PC-9 (cell line): Measurements from ENCODE around the gene METTL15. TPM values are rescaled to one million over a fixed set of nuclear protein-coding genes. Genes with fewer than 3 reads are reported as not detected.

ENCODE experiments used
- BruUV-seq: library from RNA; stranded (reverse); fragments of 400-500 nt; replicated peaks from 2 replicates; lab custom pipeline; 2021; lab: Mats Ljungman, UMichigan
- CTCF ChIA-PET: fragments of 300-600 bp; sonication (Branson Sonifier 250); formaldehyde crosslinking; loops from one replicate; lab custom pipeline; 2022; ENCODE audit warnings: antibody characterized with exemption; lab: Charles Lee
- POLR2A ChIA-PET: fragments of 300-600 bp; sonication (Branson Sonifier 250); formaldehyde crosslinking; loops from one replicate; lab custom pipeline; 2022; ENCODE audit warnings: antibody characterized with exemption; ENCODE audit not compliant: unreplicated experiment; lab: Charles Lee
- DNase-seq, 2 experiments: peaks; one replicate each; pipeline versions ENCODE4 v3.0.0 to v3.0.0-alpha.2; 2015 to 2022; ENCODE audit warnings: mixed read lengths in 1 of 2
- H2AFZ ChIP-seq: fragments of 200-600 bp; sonication (generic); 2 replicates; pipeline ENCODE4 v1.8.1; 2017; ENCODE audit warnings: antibody characterized with exemption
- H3F3A ChIP-seq: fragments of 200-600 bp; sonication (generic); 2 replicates; pipeline ENCODE4 v1.8.1; 2017; ENCODE audit warnings: antibody characterized with exemption, mild to moderate bottlenecking, low read depth; ENCODE audit not compliant: insufficient read depth
- H3K27ac ChIP-seq: fragments of 200-600 bp; sonication (generic); 2 replicates; pipeline ENCODE4 v1.6.1; 2016; ENCODE audit warnings: mixed run types
- H3K27me3 ChIP-seq: fragments of 200-600 bp; sonication (generic); 2 replicates; pipeline ENCODE4 v1.6.1; 2016; ENCODE audit warnings: low read depth, mixed run types; ENCODE audit not compliant: insufficient read depth
- H3K36me3 ChIP-seq: fragments of 200-600 bp; sonication (generic); 2 replicates; pipeline ENCODE4 v1.6.1; 2016; ENCODE audit warnings: low read depth, mixed run types
- H3K4me1 ChIP-seq: fragments of 200-600 bp; sonication (generic); replicated peaks from 2 replicates; pipeline ENCODE4 v1.6.1; 2016; ENCODE audit warnings: mixed run types; ENCODE audit not compliant: insufficient read depth
- H3K4me2 ChIP-seq: fragments of 200-600 bp; sonication (generic); 2 replicates; pipeline ENCODE4 v1.6.1; 2017; ENCODE audit warnings: mixed run types
- H3K4me3 ChIP-seq: fragments of 200-600 bp; sonication (generic); 2 replicates; pipeline ENCODE4 v1.6.1; 2016; ENCODE audit warnings: mixed run types
- H3K79me2 ChIP-seq: fragments of 200-600 bp; sonication (generic); 2 replicates; pipeline ENCODE4 v1.6.1; 2017; ENCODE audit warnings: low read depth, mixed run types
- H3K9me2 ChIP-seq: fragments of 200-600 bp; sonication (generic); 2 replicates; pipeline ENCODE4 v1.8.1; 2017; ENCODE audit warnings: mild to moderate bottlenecking; ENCODE audit not compliant: insufficient read depth
- H3K9me3 ChIP-seq: fragments of 200-600 bp; sonication (generic); 2 replicates; pipeline ENCODE4 v1.8.1; 2016; ENCODE audit warnings: low read depth; ENCODE audit not compliant: insufficient read depth
- H4K20me1 ChIP-seq: fragments of 200-600 bp; sonication (generic); 2 replicates; pipeline ENCODE4 v1.8.1; 2017; ENCODE audit not compliant: insufficient read depth
- CTCF ChIP-seq: fragments of 200-600 bp; sonication (generic); conservative IDR thresholded peaks from 2 replicates; pipeline ENCODE4 v1.6.1; 2017; ENCODE audit warnings: mixed run types, antibody characterized with exemption, mild to moderate bottlenecking, moderate library complexity
- EZH2 ChIP-seq: fragments of 200-600 bp; sonication (generic); IDR thresholded peaks from 2 replicates; pipeline ENCODE4 v1.8.0; 2017; ENCODE audit warnings: antibody characterized with exemption, low read depth
- intact Hi-C: fragments of 100-400 bp; cut with micrococcal nuclease; formaldehyde crosslinking; loops from one replicate; pipeline ENCODE4 v1.10.0; 2022; ENCODE audit not compliant: unreplicated experiment
- total RNA-seq: library from RNA; stranded (reverse); gene quantifications from 2 replicates; pipeline ENCODE4 v1.2.3, GENCODE V29; 2021

The METTL15 gene
- total RNA-seq, 1 experiment from 2014 or later = 19.9 TPM

DNA sequence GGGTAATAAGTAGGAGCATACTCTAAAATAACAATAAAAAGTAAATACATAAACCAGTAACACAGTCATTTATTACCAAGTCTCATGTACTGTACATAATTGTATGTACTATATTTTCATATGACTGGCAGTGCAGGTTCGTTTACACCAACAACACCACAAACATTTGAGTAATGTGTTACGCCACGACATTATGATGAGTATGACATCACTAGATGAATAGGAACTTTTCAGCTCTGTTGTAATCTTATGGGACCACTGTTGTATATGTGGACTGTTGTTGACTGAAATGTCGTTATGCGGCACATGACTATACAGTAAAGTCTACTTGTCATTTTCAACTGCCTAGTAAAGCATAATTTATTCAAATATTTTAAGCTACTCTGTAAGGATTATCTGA is 18.8 kb upstream of the METTL15 start:
- H3K4me2 ChIP-seq = no peak overlapping the region
- ChIA-PET CTCF (no interaction called here), POLR2A (no interaction called here)
- intact Hi-C loops = no loop called here
- H3K4me3 ChIP-seq = no peak overlapping the region
- H3K79me2 ChIP-seq = no peaks in the 10 kb centered on the region; the same call in 1 of the 2 replicates
- H3K9me2 ChIP-seq = no peaks in the 10 kb centered on the region; the same call in 1 of the 2 replicates
- no peaks in the 10 kb centered on the region for H3K9me3 ChIP-seq
- no peak overlapping the region for H3K27ac ChIP-seq
- H4K20me1 ChIP-seq = no peaks in the 10 kb centered on the region
- TF ChIP-seq EZH2 (no peak), CTCF (no peak)
- H2AFZ ChIP-seq = no peak overlapping the region
- DNase-seq = no peak
- BruUV-seq = no TSS peak
- no peaks in the 10 kb centered on the region; the same call in 1 of the 2 replicates for H3F3A ChIP-seq
- no peaks in the 10 kb centered on the region for H3K27me3 ChIP-seq
- H3K36me3 ChIP-seq = peaks cover 32% of the 10 kb centered on the region; the same call in 1 of the 2 replicates
- no peaks in the 10 kb centered on the region for H3K4me1 ChIP-seq

- no peaks in the 10 kb centered on the region for H3K27me3 ChIP-seq
- H3K27ac ChIP-seq = no peak overlapping the region
- ChIA-PET CTCF (no interaction called here), POLR2A (interaction anchor here (0.6 kb wide), 1 partner anchor 10 kb away, joined by 13 read pairs; no protein-coding TSS in a partner anchor)
- H3F3A ChIP-seq = no peaks in the 10 kb centered on the region; the same call in 1 of the 2 replicates
- BruUV-seq = no TSS peak
- no peaks in the 10 kb centered on the region for H3K4me1 ChIP-seq
- H3K36me3 ChIP-seq = peaks cover 34% of the 10 kb centered on the region
- TF ChIP-seq EZH2 (no peak), CTCF (no peak)
- DNase-seq = no peak
- intact Hi-C loops = no loop called here
- H3K79me2 ChIP-seq = no peaks in the 10 kb centered on the region; the same call in 1 of the 2 replicates
- H2AFZ ChIP-seq = no peak overlapping the region
- no peaks in the 10 kb centered on the region; the same call in 1 of the 2 replicates for H3K9me2 ChIP-seq
- H3K9me3 ChIP-seq = no peaks in the 10 kb centered on the region
- no peak overlapping the region for H3K4me3 ChIP-seq
- H3K4me2 ChIP-seq = no peak overlapping the region
- H4K20me1 ChIP-seq = no peaks in the 10 kb centered on the region; the same call in 1 of the 2 replicates
Measured at GRCh38 chr11:28090052-28090749, 18.0 kb upstream of the METTL15 start.

GRCh38 chr11:28092786-28093185 is 15.4 kb upstream of the METTL15 start:
- CTCF ChIA-PET = no interaction called here
- Histone ChIP-seq H3F3A (no peaks in the 10 kb centered on the region), H2AFZ (no peak overlapping the region), H3K27ac (no peak overlapping the region), H3K9me2 (no peaks in the 10 kb centered on the region), H3K4me1 (no peaks in the 10 kb centered on the region), H3K9me3 (no peaks in the 10 kb centered on the region), H4K20me1 (no peaks in the 10 kb centered on the region; the same call in 1 of the 2 replicates), H3K4me3 (no peak overlapping the region), H3K36me3 (peaks cover 40% of the 10 kb centered on the region), H3K4me2 (no peak overlapping the region), H3K79me2 (peaks cover 6% of the 10 kb centered on the region; the same call in 1 of the 2 replicates), H3K27me3 (no peaks in the 10 kb centered on the region)
- BruUV-seq = no TSS peak
- DNase-seq = no peak
- TF ChIP-seq CTCF (no peak), EZH2 (no peak)
- intact Hi-C loops = no loop called here
- POLR2A ChIA-PET = no interaction called here
